Left lung (tissue), 10 donors: ENCODE data around the gene POU2F3. TPM values are rescaled to one million over a fixed set of nuclear protein-coding genes. Genes with fewer than 3 reads are reported as not detected.

Experiments
- ATAC-seq: fragments of 200-7000 bp; cut with Tn5 transposase; one replicate; pipeline ENCODE4 v1.9.1; 2020; ENCODE audit warnings: moderate library complexity
- DNase-seq, 4 donors: peaks; one replicate each; pipeline ENCODE4 v3.0.0-alpha.2; 2013 to 2020
- H3K27ac ChIP-seq, 2 donors: fragments of 200-600 bp; sonication (generic) in 1 of 2; one replicate each; pipeline versions ENCODE4 v1.5.0 to v1.8.0; 2020 to 2021
- H3K27me3 ChIP-seq, 2 donors: fragments of 200-600 bp; sonication (generic) in 1 of 2; one replicate each; pipeline versions ENCODE4 v1.5.0 to v1.8.0; 2020 to 2021
- H3K36me3 ChIP-seq, 2 donors: fragments of 200-600 bp; sonication (generic) in 1 of 2; one replicate each; pipeline versions ENCODE4 v1.5.0 to v1.8.0; 2020 to 2021
- H3K4me1 ChIP-seq, 2 donors: fragments of 200-600 bp; one replicate each; pipeline ENCODE4 v1.8.0; 2021
- H3K4me3 ChIP-seq, 2 donors: fragments of 200-600 bp; sonication (generic) in 1 of 2; one replicate each; pipeline versions ENCODE4 v1.5.0 to v1.8.0; 2020 to 2021; ENCODE audit warnings: mild to moderate bottlenecking in 1 of 2
- H3K9me3 ChIP-seq, 2 donors: fragments of 200-600 bp; sonication (generic) in 1 of 2; one replicate each; pipeline versions ENCODE4 v1.5.0 to v1.8.0; 2020 to 2021
- CTCF ChIP-seq, 2 donors: fragments of 200-600 bp; sonication (generic) in 1 of 2; IDR thresholded peaks; one replicate each; pipeline versions ENCODE4 v1.5.0 to v1.8.0; 2021; ENCODE audit warnings: antibody characterized with exemption in 2 of 2
- intact Hi-C, 2 donors: fragments of 100-400 bp; cut with DNase I; formaldehyde crosslinking; loops; one replicate each; pipeline versions ENCODE4 v1.11.2 to v1.14.2; 2022
- polyA plus RNA-seq, 6 donors: library from polyadenylated mRNA; unstranded; fragments of 120-200 nt; gene quantifications; one replicate each; pipeline ENCODE4 v1.2.1, GENCODE V29; 2013; ENCODE audit not compliant: insufficient read length in 6 of 6
- total RNA-seq, 2 donors: library from RNA; stranded (reverse); fragmentation: NEBNext Ultra II Directional; extraction: Animal tissue kit (Norgen Biotek cat#: 25700); gene quantifications; one replicate each; pipeline ENCODE4 v1.2.1, GENCODE V29; 2021
- donor health status: DM: no; HTN: yes; CAD: no.
- donor health status: DM: no; HTN: no; CAD: no.

Gene POU2F3
- total and polyA plus RNA-seq, 8 donors: 0.63 to 3.3 (median 1.1) TPM

- no peak for TF ChIP-seq CTCF (IDR thresholded peaks at IDR 0.05)
- ATAC-seq (no peak), DNase-seq (no peak)
- Histone ChIP-seq H3K36me3 (no peaks in the 10 kb centered on the region), H3K4me1 (peaks cover 3 to 5% of the 10 kb centered on the region in 2 donors), H3K27me3 (peaks cover 0 to 41% of the 10 kb centered on the region in 2 donors), H3K9me3 (no peaks in the 10 kb centered on the region), H3K4me3 (no peak overlapping the region), H3K27ac (no peak overlapping the region)
- intact Hi-C loops: loop anchor here in 1 of 2 donors (5.0 kb wide), 1 partner anchor 126 kb away; no protein-coding TSS in a partner anchor
Measured at GRCh38 chr11:120298461-120298860, 58.5 kb downstream of the POU2F3 start.

DNA sequence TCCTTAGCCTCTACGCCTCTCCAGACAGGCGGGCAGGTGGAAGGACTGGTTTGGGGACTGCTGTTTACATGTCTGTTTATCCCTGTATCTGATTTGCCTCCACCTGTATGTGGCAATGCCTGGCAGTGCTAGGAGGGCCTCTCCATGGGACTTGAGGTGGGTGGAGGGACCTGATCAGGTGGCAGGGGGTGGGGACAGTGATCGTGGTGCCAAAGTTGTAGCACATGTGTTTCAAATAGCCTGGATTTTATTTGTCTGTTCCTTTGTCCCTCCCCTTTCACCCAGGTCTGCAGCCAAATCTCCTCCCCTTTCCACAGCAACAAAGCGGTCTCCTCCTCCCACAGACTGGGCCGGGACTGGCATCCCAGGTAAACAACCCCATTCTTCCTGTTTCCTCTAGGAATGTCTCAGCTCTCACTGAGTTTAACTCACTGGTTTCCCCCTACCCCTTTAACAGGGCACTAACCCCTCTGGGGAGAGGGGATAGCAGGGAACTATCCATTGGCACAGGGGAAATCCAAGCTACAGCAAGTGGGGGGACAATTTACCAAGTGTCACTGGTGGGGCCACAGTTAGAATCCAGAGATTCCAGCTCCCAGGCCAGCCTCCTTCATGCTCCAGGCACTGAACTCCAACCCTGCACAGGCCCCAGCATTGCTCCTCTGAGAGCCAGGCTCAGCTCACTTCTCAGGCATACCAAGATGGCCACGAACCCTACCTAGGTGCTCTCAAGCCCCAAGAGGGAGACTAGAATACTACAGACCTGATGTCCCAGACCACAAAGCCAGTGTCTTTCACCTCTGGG is 62.3 kb downstream of the POU2F3 start:
- Histone ChIP-seq H3K4me3 (no peak overlapping the region), H3K27ac (peak overlapping the region in 1 of 2 donors; percentile 54), H3K4me1 (peaks cover 3 to 5% of the 10 kb centered on the region in 2 donors), H3K36me3 (no peaks in the 10 kb centered on the region), H3K27me3 (peaks cover 0 to 18% of the 10 kb centered on the region in 2 donors), H3K9me3 (no peaks in the 10 kb centered on the region)
- intact Hi-C loops: loop anchor here in 1 of 2 donors (5.0 kb wide), 1 partner anchor 65 kb away; no protein-coding TSS in a partner anchor
- peak in 3 of 4 donors; percentile 77 to 87 (median 81) for DNase-seq
- peak; percentile 79 for ATAC-seq
- TF ChIP-seq CTCF (IDR thresholded peaks at IDR 0.05): no peak

- ATAC-seq: peak; percentile 73
- H3K4me1 ChIP-seq: peaks cover 3 to 5% of the 10 kb centered on the region in 2 donors
- DNase-seq: peak in 2 of 4 donors; percentile 48 to 66
- peaks cover 0 to 15% of the 10 kb centered on the region in 2 donors for H3K27me3 ChIP-seq
- TF ChIP-seq CTCF (IDR thresholded peaks at IDR 0.05): peak; percentile 86 to 87
- H3K27ac ChIP-seq: no peak overlapping the region
- no peaks in the 10 kb centered on the region for H3K9me3 ChIP-seq
- intact Hi-C loops: loop anchor here in 1 of 2 donors (5.0 kb wide), 1 partner anchor 66 kb away; no protein-coding TSS in a partner anchor
- no peak overlapping the region for H3K4me3 ChIP-seq
- no peaks in the 10 kb centered on the region for H3K36me3 ChIP-seq
Measured at GRCh38 chr11:120303004-120303637, 63.2 kb downstream of the POU2F3 start.

DNA sequence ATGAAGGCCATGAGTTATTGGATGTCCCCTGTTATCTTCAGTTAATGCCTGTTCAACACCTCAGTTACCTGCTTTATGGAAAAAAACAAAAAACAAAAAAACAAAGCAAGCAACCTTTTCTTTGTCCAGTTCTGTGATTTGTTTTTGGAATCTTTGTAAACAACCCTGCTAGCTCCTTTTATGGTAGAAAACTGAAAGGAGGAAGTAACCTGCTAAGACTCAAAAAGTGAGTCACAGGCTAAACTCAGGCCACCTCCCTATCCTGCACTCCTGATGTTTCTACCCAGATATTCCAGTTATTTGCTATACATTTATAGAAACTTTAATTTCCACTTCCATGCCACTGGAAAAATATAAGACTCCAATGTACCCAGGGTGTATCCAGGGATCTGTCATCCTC is 64.6 kb downstream of the POU2F3 start:
- H3K27me3 ChIP-seq: peaks cover 0 to 12% of the 10 kb centered on the region in 2 donors
- peaks cover 3 to 5% of the 10 kb centered on the region in 2 donors for H3K4me1 ChIP-seq
- no peak overlapping the region for H3K4me3 ChIP-seq
- TF ChIP-seq CTCF (IDR thresholded peaks at IDR 0.05): no peak
- intact Hi-C loops: loop anchor here in 1 of 2 donors (5.0 kb wide), 1 partner anchor 67 kb away; no protein-coding TSS in a partner anchor
- H3K36me3 ChIP-seq: no peaks in the 10 kb centered on the region
- peak; percentile 11 for ATAC-seq
- no peak overlapping the region for H3K27ac ChIP-seq
- DNase-seq: no peak
- H3K9me3 ChIP-seq: no peaks in the 10 kb centered on the region

DNA sequence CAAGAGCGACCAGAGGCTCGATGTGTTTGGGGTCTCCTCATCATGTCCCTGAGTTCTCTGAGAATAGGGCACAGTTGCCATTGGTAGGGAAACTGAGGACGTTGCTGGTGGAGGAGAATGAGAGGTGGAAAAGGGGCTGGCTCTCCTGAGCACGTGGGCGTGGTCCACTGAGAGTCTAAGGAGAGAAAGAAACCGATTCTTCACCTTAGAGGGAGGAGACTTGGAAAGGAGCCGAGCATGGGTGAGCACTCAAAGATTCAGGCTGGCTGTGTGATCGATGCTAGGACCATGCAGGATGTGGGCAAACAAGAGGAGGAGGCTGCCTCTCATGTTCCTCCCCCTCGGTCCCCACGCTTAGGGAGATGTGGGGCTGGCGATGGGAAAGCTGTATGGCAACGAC is 65.3 kb downstream of the POU2F3 start:
- ATAC-seq (no peak), DNase-seq (no peak)
- Histone ChIP-seq H3K4me1 (peaks cover 3% of the 10 kb centered on the region in 2 donors), H3K27me3 (peaks cover 0 to 11% of the 10 kb centered on the region in 2 donors), H3K9me3 (no peaks in the 10 kb centered on the region), H3K36me3 (no peaks in the 10 kb centered on the region), H3K27ac (no peak overlapping the region), H3K4me3 (no peak overlapping the region)
- intact Hi-C loops: no loop called here
- TF ChIP-seq CTCF (IDR thresholded peaks at IDR 0.05): no peak
